Large intestine (tissue), 3 donors: ENCODE measurements around the gene PRR5. TPM values are rescaled to one million over a fixed set of nuclear protein-coding genes. Genes with fewer than 3 reads are reported as not detected.
"Not testable (repeated sequence)": the region's sequence is repeated elsewhere in the genome, so short reads cannot be mapped to it uniquely, and the experiment has no call there.

Experiments
- DNase-seq, 2 donors: peaks; one replicate each; pipeline versions ENCODE4 v3.0.0 to v3.0.0-alpha.2; 2013
- H3K27ac ChIP-seq: one replicate; pipeline ENCODE4 v1.5.1; 2013; ENCODE audit warnings: low read length
- H3K27me3 ChIP-seq: 2 replicates; pipeline ENCODE4 v1.6.1; 2013; ENCODE audit warnings: low read length; ENCODE audit not compliant: control insufficient read depth, insufficient read depth
- H3K36me3 ChIP-seq: 2 replicates; pipeline ENCODE4 v1.6.1; 2013; ENCODE audit warnings: low read length; ENCODE audit not compliant: control insufficient read depth, insufficient read depth
- H3K4me1 ChIP-seq: one replicate; pipeline ENCODE4 v1.6.1; 2013; ENCODE audit warnings: low read length; ENCODE audit not compliant: control insufficient read depth, insufficient read depth
- H3K4me3 ChIP-seq: one replicate; pipeline ENCODE4 v1.5.1; 2013; ENCODE audit warnings: low read length
- H3K9me3 ChIP-seq: one replicate; pipeline ENCODE4 v1.6.1; 2013; ENCODE audit warnings: mild to moderate bottlenecking, low read depth, low read length, moderate library complexity; ENCODE audit not compliant: control insufficient read depth
- WGBS: methylation state at CpG from one replicate; pipeline ENCODE4 v1.1.5; 2013; ENCODE audit warnings: low lambda C conversion rate; ENCODE audit not compliant: insufficient coverage; 5-methylcytosine and 5-hydroxymethylcytosine counted together
- polyA plus RNA-seq: library from polyadenylated mRNA; unstranded; fragments of 120-200 nt; gene quantifications from one replicate; pipeline ENCODE4 v1.2.1, GENCODE V29; 2013

Gene PRR5
- polyA plus RNA-seq, 1 donor, result 44.5 TPM

- no peak overlapping the region for H3K27ac ChIP-seq
- no peak for DNase-seq
- no CpG with 5 or more reads among the region's 23 CpGs for WGBS
- H3K4me3 ChIP-seq, result no peak overlapping the region
- no peaks in the 10 kb centered on the region for H3K27me3 ChIP-seq
- H3K36me3 ChIP-seq, result peaks cover 18% of the 10 kb centered on the region
- H3K4me1 ChIP-seq, result peaks cover 20% of the 10 kb centered on the region
- no peaks in the 10 kb centered on the region for H3K9me3 ChIP-seq
These were observed 33.0 kb downstream of the PRR5 start for GRCh38 chr22:44734801-44735517.

DNA sequence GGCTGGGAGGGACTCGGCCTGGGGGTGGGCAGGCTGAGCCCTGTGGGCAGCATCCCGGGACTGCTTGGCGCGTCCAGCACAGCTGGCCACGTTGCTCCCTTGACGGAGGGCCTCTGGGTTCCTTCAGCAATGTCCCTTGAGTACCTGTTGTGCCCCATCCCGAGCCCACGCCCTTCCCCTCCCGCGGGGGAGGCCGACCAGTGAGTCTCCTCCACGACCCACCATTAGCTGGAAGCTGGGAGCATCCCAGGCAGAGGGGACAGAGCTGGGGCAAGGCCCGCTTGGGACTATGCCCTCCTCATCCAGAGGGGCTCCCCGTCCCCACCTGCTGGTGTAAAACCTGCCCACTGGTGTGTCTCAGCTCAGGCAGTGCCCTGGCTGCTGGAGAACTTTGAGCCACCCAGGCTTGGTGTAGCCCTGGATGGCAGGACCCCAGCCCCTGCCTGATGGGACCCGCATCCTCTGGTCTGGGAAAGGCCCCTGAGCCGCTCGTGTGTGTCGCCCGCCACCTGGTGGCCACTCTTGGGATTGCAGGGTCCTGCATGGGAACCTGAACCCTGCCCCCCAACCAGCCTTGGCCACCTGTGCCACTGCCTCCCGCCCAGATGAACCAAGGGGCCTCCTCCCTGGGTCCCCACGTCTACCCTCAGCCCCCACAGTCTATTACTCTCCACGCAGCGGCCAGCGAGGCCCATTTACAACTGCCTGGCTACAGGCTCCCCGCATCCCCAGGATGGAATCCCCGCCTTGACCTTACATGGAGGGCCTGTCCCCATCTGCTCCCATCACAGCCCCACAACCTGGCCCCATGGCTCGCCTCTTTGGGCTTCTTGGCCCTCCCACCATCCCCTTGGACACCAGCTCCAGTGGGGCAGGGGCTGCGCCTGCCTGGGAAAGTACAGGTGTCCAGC, 33.8 kb downstream of the PRR5 start:
- Histone ChIP-seq H3K27me3 (no peaks in the 10 kb centered on the region), H3K27ac (no peak overlapping the region), H3K4me3 (no peak overlapping the region), H3K9me3 (no peaks in the 10 kb centered on the region), H3K4me1 (peaks cover 20% of the 10 kb centered on the region), H3K36me3 (peaks cover 10% of the 10 kb centered on the region)
- WGBS, result no CpG with 5 or more reads among the region's 28 CpGs
- peak in 1 of 2 donors; percentile 60 for DNase-seq

GRCh38 chr22:44736581-44737405, 34.8 kb downstream of the PRR5 start:
- H3K27me3 ChIP-seq, result no peaks in the 10 kb centered on the region
- no peak overlapping the region for H3K4me3 ChIP-seq
- H3K36me3 ChIP-seq, result peaks cover 6% of the 10 kb centered on the region
- WGBS, result no CpG with 5 or more reads among the region's 52 CpGs
- DNase-seq, result no peak
- peaks cover 21% of the 10 kb centered on the region for H3K4me1 ChIP-seq
- no peaks in the 10 kb centered on the region for H3K9me3 ChIP-seq
- H3K27ac ChIP-seq, result no peak overlapping the region

DNA sequence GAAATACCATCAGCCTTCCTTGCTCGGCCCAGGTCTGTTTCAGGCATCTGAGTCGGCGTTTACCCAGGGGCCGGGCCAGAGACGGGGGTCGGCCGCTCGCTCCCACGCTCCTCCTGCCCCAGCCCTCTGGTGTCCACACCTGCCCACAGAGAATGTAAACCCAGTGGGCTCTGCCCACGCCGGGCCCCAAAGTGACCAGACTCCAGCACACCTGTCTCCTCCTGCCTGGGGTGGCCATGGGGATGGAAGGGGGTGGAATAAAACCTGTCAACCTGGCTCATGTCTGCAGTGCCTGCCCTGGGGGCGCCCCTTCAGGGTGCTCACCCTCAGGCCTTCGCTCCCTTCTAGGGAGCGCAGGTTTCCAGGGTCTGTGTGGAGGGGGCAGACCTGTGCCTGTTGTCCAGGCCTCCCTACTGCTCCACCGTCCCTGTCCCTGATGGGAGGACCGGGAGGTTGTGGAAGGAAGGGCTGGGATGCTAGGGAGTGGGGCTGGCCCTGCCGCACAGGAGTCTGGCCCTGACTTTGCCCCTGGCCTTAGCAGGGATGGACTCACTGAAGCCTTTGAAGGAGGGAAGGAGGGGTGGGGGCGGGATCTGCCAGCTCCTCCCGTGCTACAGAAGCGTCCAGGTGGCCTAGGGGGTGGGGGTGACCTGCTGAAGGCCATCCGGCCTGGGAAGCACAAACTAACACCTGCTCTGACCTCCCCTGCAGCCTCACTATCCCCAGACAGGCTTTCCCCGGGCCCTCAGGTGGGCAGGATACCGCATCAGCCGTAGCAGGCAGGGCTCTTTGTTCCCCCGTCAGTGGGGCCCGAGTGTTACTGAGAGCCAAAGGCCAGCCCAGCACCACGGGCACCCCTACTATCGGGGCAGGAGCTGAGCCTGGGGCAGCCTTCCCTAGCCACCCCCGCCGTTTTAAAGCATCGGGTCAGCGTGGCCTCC, 35.7 kb downstream of the PRR5 start:
- Histone ChIP-seq H3K27ac (no peak overlapping the region), H3K4me1 (peaks cover 28% of the 10 kb centered on the region), H3K36me3 (peaks cover 6% of the 10 kb centered on the region), H3K9me3 (peaks cover 3% of the 10 kb centered on the region), H3K27me3 (no peaks in the 10 kb centered on the region), H3K4me3 (no peak overlapping the region)
- peak in 1 of 2 donors; percentile 65 for DNase-seq
- no CpG with 5 or more reads among the region's 32 CpGs for WGBS

GRCh38 chr22:44738347-44738715, 36.3 kb downstream of the PRR5 start:
- no CpG with 5 or more reads among the region's 14 CpGs for WGBS
- Histone ChIP-seq H3K9me3 (peaks cover 3% of the 10 kb centered on the region), H3K4me3 (no peak overlapping the region)

DNA sequence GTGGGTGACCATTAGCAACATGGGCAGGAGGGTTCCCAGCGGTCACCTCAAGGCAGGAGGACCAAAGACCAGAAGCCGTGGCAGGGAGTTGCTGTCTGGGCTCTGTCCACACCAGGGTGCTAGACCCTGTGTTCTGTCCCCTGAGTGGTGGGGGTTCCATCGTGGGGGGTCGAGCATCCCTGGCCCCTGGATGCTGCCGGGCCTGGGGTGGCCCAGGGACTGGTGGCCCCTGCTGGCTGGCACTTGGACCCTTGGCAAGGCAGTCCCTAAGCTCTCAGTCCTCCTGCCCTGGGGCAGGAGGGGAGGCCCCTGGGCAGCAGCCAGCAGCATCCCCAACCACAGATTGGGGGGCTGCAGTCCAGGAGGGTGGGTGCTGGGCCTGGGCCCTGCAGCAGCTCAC, 37.0 kb downstream of the PRR5 start:
- Histone ChIP-seq H3K9me3 (peaks cover 3% of the 10 kb centered on the region), H3K27me3 (no peaks in the 10 kb centered on the region), H3K4me1 (peaks cover 42% of the 10 kb centered on the region), H3K4me3 (no peak overlapping the region), H3K27ac (no peak overlapping the region), H3K36me3 (no peaks in the 10 kb centered on the region)
- WGBS, result no CpG with 5 or more reads among the region's 5 CpGs
- no peak for DNase-seq

More at GRCh38 chr22:44738347-44738715, 36.3 kb downstream of the PRR5 start:
- no peak overlapping the region for H3K27ac ChIP-seq
- DNase-seq, result peak in 1 of 2 donors; percentile 74
- H3K4me1 ChIP-seq, result peaks cover 35% of the 10 kb centered on the region
- no peaks in the 10 kb centered on the region for H3K27me3 ChIP-seq
- H3K36me3 ChIP-seq, result peaks cover under 1% of the 10 kb centered on the region

DNA sequence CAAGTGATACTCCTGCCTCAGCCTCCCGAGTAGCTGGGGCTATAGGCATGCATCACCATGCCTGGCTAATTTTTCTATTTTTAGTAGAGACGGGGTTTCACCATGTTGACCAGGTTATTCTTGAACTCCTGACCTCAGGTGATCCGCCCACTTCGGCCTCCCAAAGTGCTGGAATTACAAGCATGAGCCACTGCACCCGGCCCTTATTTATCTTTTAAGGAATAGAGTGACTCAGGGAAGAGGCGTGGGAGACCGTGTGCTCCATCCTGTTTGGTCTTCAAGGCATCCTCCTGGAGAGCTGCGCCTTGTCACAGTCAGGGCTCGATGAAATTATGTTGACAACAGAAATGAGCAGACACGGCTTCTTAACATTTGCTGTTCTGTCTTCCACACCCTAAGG, 37.7 kb downstream of the PRR5 start:
- H3K4me3 ChIP-seq, H3K36me3 ChIP-seq, H3K9me3 ChIP-seq, DNase-seq, H3K27me3 ChIP-seq, H3K27ac ChIP-seq: not testable (repeated sequence)
- H3K4me1 ChIP-seq, result peaks cover 44% of the 10 kb centered on the region
- WGBS, result no CpG with 5 or more reads among the region's 10 CpGs

DNA sequence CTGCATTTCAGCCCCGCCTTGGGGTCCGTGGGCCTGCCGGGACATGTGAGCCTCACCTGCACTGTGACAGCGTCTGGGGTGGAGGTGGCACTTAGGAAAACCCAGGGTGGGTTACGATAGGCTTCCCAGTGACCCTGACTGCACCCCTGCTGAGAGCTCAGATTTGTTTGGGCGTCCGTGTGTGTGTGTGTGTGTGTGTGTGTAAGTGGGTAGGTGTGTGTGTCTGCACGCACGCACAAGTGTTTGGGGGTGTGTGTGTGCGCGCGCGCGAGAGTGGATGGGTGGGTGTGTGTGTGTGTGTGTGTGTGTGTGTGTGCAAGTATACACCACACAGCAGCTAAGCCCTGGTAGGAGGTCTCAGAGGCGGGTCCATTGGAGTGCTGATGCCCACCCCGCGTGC, 38.3 kb downstream of the PRR5 start:
- no peak for DNase-seq

GRCh38 chr22:44741929-44742328, 39.9 kb downstream of the PRR5 start:
- peak in 1 of 2 donors; percentile 67 for DNase-seq
- no CpG with 5 or more reads among the region's 9 CpGs for WGBS

More for the DNA sequence above, 38.3 kb downstream of the PRR5 start:
- WGBS, result no CpG with 5 or more reads among the region's 17 CpGs
- Histone ChIP-seq H3K27ac (no peak overlapping the region), H3K4me3 (no peak overlapping the region), H3K27me3 (no peaks in the 10 kb centered on the region), H3K9me3 (peaks cover 3% of the 10 kb centered on the region), H3K36me3 (no peaks in the 10 kb centered on the region), H3K4me1 (peaks cover 46% of the 10 kb centered on the region)

More at GRCh38 chr22:44741929-44742328, 39.9 kb downstream of the PRR5 start:
- peaks cover 3% of the 10 kb centered on the region for H3K9me3 ChIP-seq
- no peak overlapping the region for H3K27ac ChIP-seq
- no peaks in the 10 kb centered on the region for H3K36me3 ChIP-seq
- H3K4me3 ChIP-seq, result no peak overlapping the region
- no peaks in the 10 kb centered on the region for H3K27me3 ChIP-seq
- H3K4me1 ChIP-seq, result peaks cover 57% of the 10 kb centered on the region
